H1 (cell line): ENCODE results near the gene DYNC1I1. TPM values are rescaled to one million over a fixed set of nuclear protein-coding genes. Genes with fewer than 3 reads are reported as not detected.

Source experiments
- CTCF ChIA-PET: fragments of 300-600 bp; sonication (Branson Sonifier 250); formaldehyde crosslinking; loops from one replicate; lab custom pipeline; 2021; ENCODE audit not compliant: partially characterized antibody; lab: Charles Lee
- POLR2A ChIA-PET: fragments of 300-600 bp; sonication (Branson Sonifier 250); formaldehyde crosslinking; loops from one replicate; lab custom pipeline; 2021; ENCODE audit warnings: inconsistent platforms; ENCODE audit not compliant: partially characterized antibody; lab: Charles Lee
- DNase-seq, 2 experiments: peaks; one replicate each; pipeline versions ENCODE4 v3.0.0 to v3.0.0-alpha.2; 2010 to 2022; ENCODE audit warnings: low spot score in 2 of 2, low read depth in 1 of 2, mixed read lengths in 1 of 2
- FAIRE-seq: peaks from 2 replicates; lab custom pipeline; 2011; peaks lifted over from hg19 to GRCh38; lab: Jason Lieb, UNC
- H2AFZ ChIP-seq: 2 replicates; pipeline ENCODE4 v1.8.1; 2012; ENCODE audit warnings: low read length, inconsistent platforms
- H2AK5ac ChIP-seq: 2 replicates; pipeline ENCODE4 v1.6.1; 2013; ENCODE audit warnings: low read depth, low read length
- H2BK120ac ChIP-seq: replicated peaks from 2 replicates; pipeline ENCODE3; 2013; ENCODE audit warnings: low read depth, low read length, inconsistent platforms
- H2BK12ac ChIP-seq: 2 replicates; pipeline ENCODE4 v1.6.1; 2013; ENCODE audit warnings: low read depth, low read length
- H2BK15ac ChIP-seq: 2 replicates; pipeline ENCODE4 v1.6.1; 2013; ENCODE audit warnings: low read length
- H2BK20ac ChIP-seq: 2 replicates; pipeline ENCODE4 v1.6.1; 2013; ENCODE audit warnings: low read length
- H2BK5ac ChIP-seq: 2 replicates; pipeline ENCODE4 v1.6.1; 2013; ENCODE audit warnings: low read depth, low read length
- H3K14ac ChIP-seq: 2 replicates; pipeline ENCODE4 v1.6.1; 2013; ENCODE audit warnings: inconsistent platforms; ENCODE audit not compliant: insufficient read length
- H3K18ac ChIP-seq: 2 replicates; pipeline ENCODE4 v1.6.1; 2013; ENCODE audit warnings: low read length; ENCODE audit errors: extremely low read depth
- H3K23ac ChIP-seq: 2 replicates; pipeline ENCODE4 v1.6.1; 2013; ENCODE audit warnings: inconsistent platforms; ENCODE audit not compliant: insufficient read length
- H3K23me2 ChIP-seq: 2 replicates; pipeline ENCODE4 v1.6.1; 2013; ENCODE audit warnings: low read depth, low read length
- H3K27ac ChIP-seq: 2 replicates; pipeline ENCODE4 v1.6.1; 2011; ENCODE audit warnings: low read depth, low read length, inconsistent platforms
- H3K27me3 ChIP-seq, 4 experiments: replicated peaks in 1 of 4; 1 replicate in 1 of 4; 2 replicates in 3 of 4; pipeline versions ENCODE4 v1.6.1 to v1.8.1; 2011 to 2013; ENCODE audit warnings: low read length in 3 of 4, mild to moderate bottlenecking in 3 of 4, inconsistent platforms in 2 of 4, mixed read lengths in 2 of 4, moderate library complexity in 1 of 4; ENCODE audit not compliant: control insufficient read depth in 3 of 4, insufficient read depth in 3 of 4; ENCODE audit errors: extremely low read depth in 1 of 4
- H3K36me3 ChIP-seq, 4 experiments: 2 replicates each; pipeline versions ENCODE4 v1.6.1 to v1.8.1; 2011 to 2013; ENCODE audit warnings: mild to moderate bottlenecking in 4 of 4, low read length in 3 of 4, moderate library complexity in 2 of 4, control low read depth in 1 of 4, inconsistent platforms in 1 of 4; ENCODE audit not compliant: insufficient read depth in 4 of 4, control insufficient read depth in 2 of 4
- H3K4ac ChIP-seq: replicated peaks from 2 replicates; pipeline ENCODE3; 2013; ENCODE audit warnings: low read length, low read depth, mixed read lengths, inconsistent platforms; ENCODE audit not compliant: insufficient read length
- H3K4me1 ChIP-seq, 4 experiments: replicated peaks in 1 of 4; 1 replicate in 1 of 4; 2 replicates in 3 of 4; pipeline versions ENCODE4 v1.6.1 to v1.8.1; 2011 to 2013; ENCODE audit warnings: low read length in 3 of 4, inconsistent platforms in 2 of 4, mixed read lengths in 1 of 4; ENCODE audit not compliant: insufficient read depth in 4 of 4, control insufficient read depth in 3 of 4
- H3K4me2 ChIP-seq, 2 experiments: 2 replicates each; pipeline versions ENCODE4 v1.6.1 to v1.8.1; 2011 to 2013; ENCODE audit warnings: low read depth in 2 of 2, low read length in 2 of 2, control low read depth in 1 of 2, inconsistent platforms in 1 of 2, mild to moderate bottlenecking in 1 of 2; ENCODE audit not compliant: insufficient read depth in 1 of 2
- H3K4me3 ChIP-seq, 4 experiments: fragments of 200-600, 300-600 bp in 1 of 4; sonication (generic), shearing (Covaris generic), sonication (Bioruptor Twin) in 1 of 4; 2 replicates each; pipeline versions ENCODE4 v1.5.1 to v1.8.1; 2011 to 2016; ENCODE audit warnings: low read length in 4 of 4, low read depth in 3 of 4, control low read depth in 2 of 4, inconsistent platforms in 2 of 4, mild to moderate bottlenecking in 2 of 4, mixed read lengths in 1 of 4, moderate library complexity in 1 of 4; ENCODE audit not compliant: insufficient read depth in 2 of 4; ENCODE audit errors: extremely low read depth in 1 of 4
- H3K56ac ChIP-seq: replicated peaks from 2 replicates; pipeline ENCODE3; 2013; ENCODE audit warnings: low read depth, mild to moderate bottlenecking, mixed read lengths, low read length, inconsistent platforms; ENCODE audit not compliant: insufficient read length
- H3K79me1 ChIP-seq: 2 replicates; pipeline ENCODE4 v1.6.1; 2013; ENCODE audit warnings: low read depth, low read length, control low read depth
- H3K79me2 ChIP-seq, 2 experiments: 2 replicates each; pipeline versions ENCODE4 v1.6.1 to v1.8.1; 2012 to 2013; ENCODE audit warnings: low read length in 2 of 2, mild to moderate bottlenecking in 2 of 2, inconsistent platforms in 1 of 2; ENCODE audit not compliant: insufficient read depth in 2 of 2, control insufficient read depth in 1 of 2
- H3K9ac ChIP-seq, 4 experiments: replicated peaks in 1 of 4; 1 replicate in 1 of 4; 2 replicates in 3 of 4; pipeline versions ENCODE4 v1.6.1 to v1.8.1; 2011 to 2013; ENCODE audit warnings: low read depth in 3 of 4, low read length in 3 of 4, control low read depth in 2 of 4, mild to moderate bottlenecking in 2 of 4, moderate library complexity in 2 of 4, inconsistent platforms in 1 of 4; ENCODE audit errors: extremely low read depth in 1 of 4
- H3K9me3 ChIP-seq, 2 experiments: 2 replicates each; pipeline versions ENCODE4 v1.6.1 to v1.8.1; 2012 to 2013; ENCODE audit warnings: mild to moderate bottlenecking in 2 of 2, moderate library complexity in 2 of 2, control low read depth in 1 of 2, inconsistent platforms in 1 of 2, low read depth in 1 of 2, low read length in 1 of 2, mixed read lengths in 1 of 2; ENCODE audit not compliant: insufficient read depth in 2 of 2
- H4K20me1 ChIP-seq, 2 experiments: replicated peaks in 1 of 2; 2 replicates each; pipeline versions ENCODE3 to v1.8.1; 2011 to 2013; ENCODE audit warnings: inconsistent platforms in 2 of 2, low read length in 2 of 2, mild to moderate bottlenecking in 1 of 2; ENCODE audit not compliant: insufficient read depth in 2 of 2, control insufficient read depth in 1 of 2
- H4K5ac ChIP-seq: 2 replicates; pipeline ENCODE4 v1.6.1; 2013; ENCODE audit warnings: low read length, low read depth, mixed read lengths, inconsistent platforms; ENCODE audit not compliant: insufficient read length
- H4K8ac ChIP-seq: 2 replicates; pipeline ENCODE4 v1.8.0; 2013; ENCODE audit warnings: mild to moderate bottlenecking, moderate library complexity, low read length, inconsistent platforms; ENCODE audit not compliant: insufficient read depth; ENCODE audit errors: extremely low read depth
- H4K91ac ChIP-seq: replicated peaks from 2 replicates; pipeline ENCODE3; 2013; ENCODE audit warnings: low read length, mixed read lengths, inconsistent platforms; ENCODE audit not compliant: insufficient read length
- BCL11A ChIP-seq, 2 experiments: IDR thresholded peaks; one replicate each; pipeline ENCODE4 v1.6.1; 2011; ENCODE audit warnings: low read depth in 2 of 2, low read length in 2 of 2, mild to moderate bottlenecking in 2 of 2
- HDAC2 ChIP-seq, 2 experiments: fragments of 300-600 bp in 1 of 2; sonication (generic) in 1 of 2; IDR thresholded peaks; 2 replicates each; pipeline ENCODE4 v1.6.1; 2011 to 2012; ENCODE audit warnings: low read depth in 2 of 2, low read length in 2 of 2, mild to moderate bottlenecking in 2 of 2, moderate library complexity in 2 of 2, borderline replicate concordance in 1 of 2, inconsistent platforms in 1 of 2
- JUND ChIP-seq: IDR thresholded peaks from 2 replicates; pipeline ENCODE4 v1.6.1; 2011; ENCODE audit warnings: mild to moderate bottlenecking, improper control_type of control experiment, low read length
- PHF8 ChIP-seq: fragments of 200-600 bp; sonication (generic); conservative IDR thresholded peaks from 2 replicates; pipeline ENCODE4 v1.7.1; 2012; ENCODE audit warnings: low read depth, mild to moderate bottlenecking, inconsistent platforms, low read length, moderate library complexity
- POLR2AphosphoS5 ChIP-seq: IDR thresholded peaks from 2 replicates; pipeline ENCODE4 v1.6.1; 2011; ENCODE audit warnings: low read depth, low read length
- TAF1 ChIP-seq: IDR thresholded peaks from 2 replicates; pipeline ENCODE4 v1.6.1; 2011; ENCODE audit warnings: mild to moderate bottlenecking, low read depth, low read length
- TAF7 ChIP-seq: optimal IDR thresholded peaks from 2 replicates; pipeline ENCODE3; 2011; ENCODE audit warnings: low read depth, mild to moderate bottlenecking, inconsistent platforms, low read length, moderate library complexity, borderline replicate concordance
- TBP ChIP-seq: IDR thresholded peaks from 2 replicates; pipeline ENCODE4 v1.6.1; 2011; ENCODE audit warnings: low read depth, low read length, improper control_type of control experiment
- WGBS, 2 experiments: shearing (Covaris generic) in 1 of 2; methylation state at CpG; one replicate each; pipeline versions ENCODE4 v1.1.6 to v1.1.7; 2013 to 2015; ENCODE audit warnings: low lambda C conversion rate in 2 of 2, mixed read lengths in 2 of 2, inconsistent platforms in 1 of 2, low coverage in 1 of 2, missing lambda C conversion rate in 1 of 2; ENCODE audit not compliant: insufficient replicate concordance in 2 of 2, insufficient coverage in 1 of 2, insufficient read length in 1 of 2; ENCODE audit errors: extremely low coverage in 1 of 2, missing lambda C conversion rate in 1 of 2; 5-methylcytosine and 5-hydroxymethylcytosine counted together
- polyA plus RNA-seq, 7 experiments: library from polyadenylated mRNA; depleted of rRNA in 3 of 7; stranded (reverse) in 5 of 7; unstranded in 2 of 7; fragments of >200 nt in 5 of 7; fragments of 200-250 nt in 2 of 7; gene quantifications; 1 replicate in 5 of 7; 2 replicates in 1 of 7; 4 replicates in 1 of 7; pipeline versions ENCODE4 v1.2.1 to v1.2.3, GENCODE V29; 2011 to 2013; ENCODE audit warnings: missing spikeins in 2 of 7, mixed read lengths in 2 of 7
- total RNA-seq: library from RNA; stranded (reverse); fragmentation: NEBNext Ultra II Directional; extraction: Animal tissue kit (Norgen Biotek cat#: 25700); gene quantifications from 2 replicates; pipeline ENCODE4 v1.2.1, GENCODE V29; 2021

The DYNC1I1 gene
- total and polyA plus RNA-seq, 2 of the 8 experiments (the other 6 are each of a cell fraction or from before 2014, with no cell fraction given) = 0.45 to 0.58 TPM

- POLR2A ChIA-PET = no interaction called here
- Histone ChIP-seq H2BK20ac (no peak overlapping the region), H2AK5ac (no peak overlapping the region), H3K23ac (no peak overlapping the region), H3K56ac (no peak overlapping the region), H3K79me1 (no peaks in the 10 kb centered on the region), H4K91ac (no peak overlapping the region), H3K4me1 (no peaks in the 10 kb centered on the region), H3K9ac (no peak overlapping the region), H3K4ac (no peak overlapping the region), H2BK120ac (no peak overlapping the region), H3K18ac (no peak overlapping the region), H4K5ac (no peak overlapping the region), H3K79me2 (no peaks in the 10 kb centered on the region), H3K14ac (no peak overlapping the region), H2BK12ac (no peak overlapping the region), H2BK15ac (no peak overlapping the region), H3K23me2 (no peaks in the 10 kb centered on the region), H3K36me3 (no peaks in the 10 kb centered on the region), H3K9me3 (no peaks in the 10 kb centered on the region), H3K4me2 (no peak overlapping the region), H4K20me1 (no peaks in the 10 kb centered on the region), H2BK5ac (no peak overlapping the region), H4K8ac (no peak overlapping the region), H3K27ac (no peak overlapping the region), H3K27me3 (no peaks in the 10 kb centered on the region), H2AFZ (no peak overlapping the region), H3K4me3 (no peak overlapping the region)
- CTCF ChIA-PET = interaction anchor here (0.5 to 2.6 kb wide), 2 partner anchors 41 to 267 kb away, joined by 3 to 9 read pairs; no protein-coding TSS in a partner anchor
- FAIRE-seq = no peak
- WGBS, 2 experiments = 79% methylated on average over 3 of the region's 3 CpGs; no CpG with 5 or more reads in 1 of the 2 experiments
- TF ChIP-seq BCL11A (IDR thresholded peaks at IDR 0.05; ENCODE audit: low read depth in 2 of 2, low read length in 2 of 2) (no peak), POLR2AphosphoS5 (no peak), TBP (no peak), TAF7 (no peak), TAF1 (no peak), JUND (no peak), PHF8 (no peak), HDAC2 (IDR thresholded peaks at IDR 0.05; ENCODE audit: borderline replicate concordance in 1 of 2, low read depth in 2 of 2, low read length in 2 of 2) (no peak)
- no peak for DNase-seq
Observed at GRCh38 chr7:95957510-95957909, 185.2 kb downstream of the DYNC1I1 start.
